Stimulated activated CD4-positive, alpha-beta T cell treated with anti-CD3 and anti-CD28 coated beads, TNF-alpha, amount 100 ng/mL, for 1 hour (primary cell): Measurements from ENCODE around the gene WDR48.

Source experiments
- DNase-seq, 3 donors: peaks; one replicate each; pipeline ENCODE4 v3.0.0-alpha.2; 2020; ENCODE audit warnings: low read depth in 3 of 3, low spot score in 1 of 3

WDR48 gene

GRCh38 chr3:39063143-39063542 lies 11.3 kb downstream of the WDR48 start:
- no peak for DNase-seq

GRCh38 chr3:39064646-39065045 lies 12.8 kb downstream of the WDR48 start:
- no peak for DNase-seq

GRCh38 chr3:39065197-39065596 lies 13.4 kb downstream of the WDR48 start:
- DNase-seq = no peak

- no peak for DNase-seq
Observed at GRCh38 chr3:39067286-39067685, 15.5 kb downstream of the WDR48 start.

- no peak for DNase-seq
Observed at GRCh38 chr3:39068556-39068955, 16.7 kb downstream of the WDR48 start.

- DNase-seq = no peak
Observed at GRCh38 chr3:39075910-39076309, 24.1 kb downstream of the WDR48 start.

- no peak for DNase-seq
Observed at GRCh38 chr3:39079530-39079929, 27.7 kb downstream of the WDR48 start.

GRCh38 chr3:39080026-39080425 lies 28.2 kb downstream of the WDR48 start:
- no peak for DNase-seq

GRCh38 chr3:39082666-39083313 lies 31.0 kb downstream of the WDR48 start:
- DNase-seq = no peak

- no peak for DNase-seq
Observed at GRCh38 chr3:39086144-39086543, 34.3 kb downstream of the WDR48 start.

GRCh38 chr3:39088456-39088855 lies 36.6 kb downstream of the WDR48 start:
- DNase-seq = no peak

GRCh38 chr3:39088889-39089288 lies 37.1 kb downstream of the WDR48 start:
- DNase-seq = no peak

- DNase-seq = no peak
Observed at GRCh38 chr3:39090922-39091321, 39.1 kb downstream of the WDR48 start.

GRCh38 chr3:39094851-39095677 lies 43.2 kb downstream of the WDR48 start:
- DNase-seq = no peak

GRCh38 chr3:39095778-39096177 lies 44.0 kb downstream of the WDR48 start:
- DNase-seq = no peak

- no peak for DNase-seq
Observed at GRCh38 chr3:39096775-39097174, 45.0 kb downstream of the WDR48 start.

GRCh38 chr3:39097716-39098472 lies 46.1 kb downstream of the WDR48 start:
- no peak for DNase-seq

- no peak for DNase-seq
Observed at GRCh38 chr3:39098473-39099000, 46.7 kb downstream of the WDR48 start.

GRCh38 chr3:39099242-39099641 lies 47.4 kb downstream of the WDR48 start:
- no peak for DNase-seq

- no peak for DNase-seq
Observed at GRCh38 chr3:39099738-39100499, 48.1 kb downstream of the WDR48 start.

- no peak for DNase-seq
Observed at GRCh38 chr3:39100500-39100886, 48.7 kb downstream of the WDR48 start.
